C4-2B (cell line): ENCODE measurements around the gene ZNF385A.

Experiments used
- CTCF ChIP-seq: fragments of 450-650 bp; conservative IDR thresholded peaks from 2 replicates; pipeline ENCODE4 v1.5.1; 2017; ENCODE audit warnings: mild to moderate bottlenecking
- ZFX ChIP-seq: fragments of 450-650 bp; IDR thresholded peaks from 2 replicates; pipeline ENCODE4 v1.6.1; 2017

DNA sequence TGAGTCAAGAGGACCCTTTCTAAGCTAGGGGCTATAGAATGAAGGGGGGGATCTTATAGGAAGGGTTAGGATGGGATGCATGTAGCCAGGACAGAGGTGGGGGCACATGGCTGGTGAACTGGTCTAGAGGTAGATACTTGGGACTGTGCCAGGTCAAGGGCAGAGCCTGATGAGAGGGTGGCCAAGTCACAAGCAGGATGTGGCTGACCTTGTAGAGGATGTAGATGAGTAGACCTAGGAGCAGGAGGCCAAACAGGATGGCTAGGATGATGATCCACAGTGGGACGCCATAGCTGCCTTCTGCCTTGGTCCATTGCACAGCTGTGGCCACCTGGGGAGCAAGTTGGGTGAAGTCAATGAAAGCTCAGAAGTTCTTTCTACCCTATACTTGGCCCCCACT is 12.6 kb upstream of the ZNF385A start:
- no peak for TF ChIP-seq CTCF
- TF ChIP-seq ZFX = no peak
